ENCODE measurements around the gene KIAA0408.

GRCh38 chr6:127423921-127424320 lies 35.3 kb downstream of the KIAA0408 start:
- TF ChIP-seq CTCF (IDR thresholded peaks at IDR 0.05), result no peak
- TF ChIP-seq EP300 (IDR thresholded peaks at IDR 0.05), result no peak

Data from upper lobe of left lung (tissue), 4 donors.